AG09319 (cell line): ENCODE data around the gene DENND4C.
"Not testable (repeated sequence)": the region's sequence is repeated elsewhere in the genome, so short reads cannot be mapped to it uniquely, and the experiment has no call there.

Experiments used
- DNase-seq: peaks from one replicate; pipeline ENCODE4 v3.0.0-alpha.2; 2010; ENCODE audit warnings: low read depth; ENCODE audit errors: extremely low read depth
- TF ChIP-seq, protein P1 (sequence below): IDR thresholded peaks from 2 replicates; pipeline ENCODE4 v1.5.1; 2011; ENCODE audit warnings: low read depth, mild to moderate bottlenecking, inconsistent platforms, low read length, moderate library complexity

The DENND4C gene

GRCh38 chr9:19241728-19242127 lies 11.2 kb downstream of the DENND4C start:
- TF ChIP-seq, protein P1, sequence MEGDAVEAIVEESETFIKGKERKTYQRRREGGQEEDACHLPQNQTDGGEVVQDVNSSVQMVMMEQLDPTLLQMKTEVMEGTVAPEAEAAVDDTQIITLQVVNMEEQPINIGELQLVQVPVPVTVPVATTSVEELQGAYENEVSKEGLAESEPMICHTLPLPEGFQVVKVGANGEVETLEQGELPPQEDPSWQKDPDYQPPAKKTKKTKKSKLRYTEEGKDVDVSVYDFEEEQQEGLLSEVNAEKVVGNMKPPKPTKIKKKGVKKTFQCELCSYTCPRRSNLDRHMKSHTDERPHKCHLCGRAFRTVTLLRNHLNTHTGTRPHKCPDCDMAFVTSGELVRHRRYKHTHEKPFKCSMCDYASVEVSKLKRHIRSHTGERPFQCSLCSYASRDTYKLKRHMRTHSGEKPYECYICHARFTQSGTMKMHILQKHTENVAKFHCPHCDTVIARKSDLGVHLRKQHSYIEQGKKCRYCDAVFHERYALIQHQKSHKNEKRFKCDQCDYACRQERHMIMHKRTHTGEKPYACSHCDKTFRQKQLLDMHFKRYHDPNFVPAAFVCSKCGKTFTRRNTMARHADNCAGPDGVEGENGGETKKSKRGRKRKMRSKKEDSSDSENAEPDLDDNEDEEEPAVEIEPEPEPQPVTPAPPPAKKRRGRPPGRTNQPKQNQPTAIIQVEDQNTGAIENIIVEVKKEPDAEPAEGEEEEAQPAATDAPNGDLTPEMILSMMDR: no peak
- no peak for DNase-seq

- DNase-seq: no peak
- TF ChIP-seq, protein P1: no peak
Observed at GRCh38 chr9:19243366-19244033, 13.0 kb downstream of the DENND4C start.

- DNase-seq: no peak
- TF ChIP-seq, protein P1: no peak
Observed at GRCh38 chr9:19246891-19247290, 16.4 kb downstream of the DENND4C start.

GRCh38 chr9:19247420-19247819 lies 16.9 kb downstream of the DENND4C start:
- TF ChIP-seq, protein P1: no peak
- no peak for DNase-seq

DNA sequence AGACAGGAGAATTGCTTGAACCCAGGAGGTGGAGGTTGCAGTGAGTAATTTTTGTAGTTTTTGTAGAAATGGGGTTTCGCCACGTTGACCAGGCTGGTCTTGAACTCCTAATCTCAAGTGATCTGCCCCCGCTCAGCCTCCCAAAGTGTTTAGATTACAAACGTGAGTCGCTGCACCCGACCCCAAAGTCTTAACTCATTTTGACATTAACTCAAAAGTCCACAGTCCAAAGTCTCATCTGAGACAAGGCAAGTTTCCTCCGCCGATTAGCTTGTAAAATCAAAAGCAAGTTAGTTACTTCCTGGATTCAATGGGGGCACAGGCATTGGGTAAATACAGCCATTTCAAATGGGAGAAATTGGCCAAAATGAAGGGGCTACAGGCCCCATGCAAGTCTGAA lies 19.9 kb downstream of the DENND4C start:
- DNase-seq: not testable (repeated sequence)

DNA sequence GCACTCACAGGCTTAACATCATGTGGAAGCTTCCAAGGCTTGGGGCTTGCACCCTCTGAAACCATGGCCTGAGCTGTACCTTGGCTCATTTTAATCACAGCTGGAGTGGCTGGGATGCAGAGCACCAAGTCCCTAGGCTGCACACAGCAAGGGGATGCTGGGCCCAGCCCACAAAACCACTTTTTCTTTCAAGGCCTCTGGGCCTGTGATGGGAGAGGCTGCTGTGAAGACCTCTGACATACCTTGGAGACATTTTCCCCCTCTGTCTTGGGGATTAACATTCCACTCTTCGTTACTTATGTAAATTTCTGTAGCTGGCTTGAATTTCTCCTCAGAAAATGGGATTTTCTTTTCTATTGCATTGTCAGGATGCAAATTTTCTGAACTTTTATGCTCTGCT lies 20.7 kb downstream of the DENND4C start:
- not testable (repeated sequence) for DNase-seq

GRCh38 chr9:19251622-19252021 lies 21.1 kb downstream of the DENND4C start:
- not testable (repeated sequence) for DNase-seq

GRCh38 chr9:19252174-19252884 lies 21.8 kb downstream of the DENND4C start:
- no peak for DNase-seq
- TF ChIP-seq, protein P1: no peak

GRCh38 chr9:19252885-19253219 lies 22.4 kb downstream of the DENND4C start:
- TF ChIP-seq, protein P1: no peak
- DNase-seq: no peak
